Activated CD4-positive, CD25-positive, alpha-beta regulatory T cell treated with anti-CD3 and anti-CD28 coated beads, Interleukin-2, amount 50 U/mL, for 24 hours (primary cell): Measurements from ENCODE around the gene RFX5.

Experiments used
- ATAC-seq, 2 donors: fragments of 150-1000 bp; cut with Tn5 transposase; one replicate each; pipeline ENCODE4 v1.10.0; 2021; ENCODE audit warnings: mild to moderate bottlenecking in 1 of 2, moderate library complexity in 1 of 2

Gene RFX5

GRCh38 chr1:151315565-151316235, 31.4 kb downstream of the RFX5 start:
- no peak for ATAC-seq

- ATAC-seq: no peak
These were observed 32.7 kb downstream of the RFX5 start for GRCh38 chr1:151314137-151314875.

- no peak for ATAC-seq
These were observed 33.6 kb downstream of the RFX5 start for GRCh38 chr1:151313501-151313900.

- no peak for ATAC-seq
These were observed 34.2 kb downstream of the RFX5 start for GRCh38 chr1:151312826-151313225.

GRCh38 chr1:151312411-151312810, 34.6 kb downstream of the RFX5 start:
- ATAC-seq: no peak

GRCh38 chr1:151311589-151312331, 35.3 kb downstream of the RFX5 start:
- ATAC-seq: peak; percentile 100

- no peak for ATAC-seq
These were observed 36.0 kb downstream of the RFX5 start for GRCh38 chr1:151311011-151311410.

GRCh38 chr1:151309811-151310323, 37.2 kb downstream of the RFX5 start:
- ATAC-seq: no peak

- ATAC-seq: no peak
These were observed 52.1 kb downstream of the RFX5 start for GRCh38 chr1:151294742-151295462.

GRCh38 chr1:151293093-151293492, 54.0 kb downstream of the RFX5 start:
- no peak for ATAC-seq

- no peak for ATAC-seq
These were observed 54.6 kb downstream of the RFX5 start for GRCh38 chr1:151292207-151293030.

- ATAC-seq: no peak
These were observed 56.2 kb downstream of the RFX5 start for GRCh38 chr1:151290709-151291303.
